Measurements from ENCODE around the gene DGKI.
"Not testable (repeated sequence)": the region's sequence is repeated elsewhere in the genome, so short reads cannot be mapped to it uniquely, and the experiment has no call there.

The DGKI gene

GRCh38 chr7:137831555-137831954 lies 15.2 kb downstream of the DGKI start:
- H3K4me1 ChIP-seq (ENCODE audit: control insufficient read depth, insufficient read depth, low read length); H3K27me3 ChIP-seq (ENCODE audit: control insufficient read depth, insufficient read depth, low read length); H3K36me3 ChIP-seq (ENCODE audit: control insufficient read depth, insufficient read depth, low read length); H3K4me3 ChIP-seq (ENCODE audit: low read depth, low read length); H3K9ac ChIP-seq (ENCODE audit: low read depth, low read length): not testable (repeated sequence)
- H3K9me3 ChIP-seq (ENCODE audit: control insufficient read depth, insufficient read depth, low read length) = peaks cover 12% of the 10 kb centered on the region

- Histone ChIP-seq H3K9me3 (ENCODE audit: control insufficient read depth, insufficient read depth, low read length) (peaks cover 12% of the 10 kb centered on the region), H3K36me3 (ENCODE audit: control insufficient read depth, insufficient read depth, low read length) (no peaks in the 10 kb centered on the region), H3K4me1 (ENCODE audit: control insufficient read depth, insufficient read depth, low read length) (no peaks in the 10 kb centered on the region), H3K27me3 (ENCODE audit: control insufficient read depth, insufficient read depth, low read length) (no peaks in the 10 kb centered on the region), H3K4me3 (ENCODE audit: low read depth, low read length) (no peak overlapping the region), H3K9ac (ENCODE audit: low read depth, low read length) (no peak overlapping the region)
These were observed 17.3 kb downstream of the DGKI start for GRCh38 chr7:137829337-137829992.

GRCh38 chr7:137828456-137828855 lies 18.3 kb downstream of the DGKI start:
- no peaks in the 10 kb centered on the region for H3K4me1 ChIP-seq (ENCODE audit: control insufficient read depth, insufficient read depth, low read length)
- no peak overlapping the region for H3K4me3 ChIP-seq (ENCODE audit: low read depth, low read length)
- H3K9ac ChIP-seq (ENCODE audit: low read depth, low read length) = no peak overlapping the region
- H3K9me3 ChIP-seq (ENCODE audit: control insufficient read depth, insufficient read depth, low read length) = peaks cover 12% of the 10 kb centered on the region
- H3K27me3 ChIP-seq (ENCODE audit: control insufficient read depth, insufficient read depth, low read length) = no peaks in the 10 kb centered on the region
- H3K36me3 ChIP-seq (ENCODE audit: control insufficient read depth, insufficient read depth, low read length) = no peaks in the 10 kb centered on the region

- peaks cover 11% of the 10 kb centered on the region for H3K4me1 ChIP-seq (ENCODE audit: control insufficient read depth, insufficient read depth, low read length)
- H3K9ac ChIP-seq (ENCODE audit: low read depth, low read length) = no peak overlapping the region
- H3K36me3 ChIP-seq (ENCODE audit: control insufficient read depth, insufficient read depth, low read length) = no peaks in the 10 kb centered on the region
- H3K27me3 ChIP-seq (ENCODE audit: control insufficient read depth, insufficient read depth, low read length) = no peaks in the 10 kb centered on the region
- no peak overlapping the region for H3K4me3 ChIP-seq (ENCODE audit: low read depth, low read length)
- no peaks in the 10 kb centered on the region for H3K9me3 ChIP-seq (ENCODE audit: control insufficient read depth, insufficient read depth, low read length)
These were observed 21.3 kb downstream of the DGKI start for GRCh38 chr7:137825489-137825888.

- H3K9ac ChIP-seq (ENCODE audit: low read depth, low read length) = peak overlapping the region; percentile 42
- peaks cover 20% of the 10 kb centered on the region for H3K4me1 ChIP-seq (ENCODE audit: control insufficient read depth, insufficient read depth, low read length)
- no peaks in the 10 kb centered on the region for H3K36me3 ChIP-seq (ENCODE audit: control insufficient read depth, insufficient read depth, low read length)
- H3K9me3 ChIP-seq (ENCODE audit: control insufficient read depth, insufficient read depth, low read length) = no peaks in the 10 kb centered on the region
- H3K4me3 ChIP-seq (ENCODE audit: low read depth, low read length) = peak overlapping the region; percentile 24
- no peaks in the 10 kb centered on the region for H3K27me3 ChIP-seq (ENCODE audit: control insufficient read depth, insufficient read depth, low read length)
These were observed 25.9 kb downstream of the DGKI start for GRCh38 chr7:137820677-137821420.

GRCh38 chr7:137820156-137820555 lies 26.6 kb downstream of the DGKI start:
- Histone ChIP-seq H3K4me1 (ENCODE audit: control insufficient read depth, insufficient read depth, low read length) (peaks cover 20% of the 10 kb centered on the region), H3K36me3 (ENCODE audit: control insufficient read depth, insufficient read depth, low read length) (no peaks in the 10 kb centered on the region), H3K9me3 (ENCODE audit: control insufficient read depth, insufficient read depth, low read length) (no peaks in the 10 kb centered on the region), H3K9ac (ENCODE audit: low read depth, low read length) (peak overlapping the region; percentile 42), H3K4me3 (ENCODE audit: low read depth, low read length) (peak overlapping the region; percentile 9), H3K27me3 (ENCODE audit: control insufficient read depth, insufficient read depth, low read length) (no peaks in the 10 kb centered on the region)

- Histone ChIP-seq H3K9ac (ENCODE audit: low read depth, low read length) (no peak overlapping the region), H3K36me3 (ENCODE audit: control insufficient read depth, insufficient read depth, low read length) (no peaks in the 10 kb centered on the region), H3K9me3 (ENCODE audit: control insufficient read depth, insufficient read depth, low read length) (no peaks in the 10 kb centered on the region), H3K27me3 (ENCODE audit: control insufficient read depth, insufficient read depth, low read length) (no peaks in the 10 kb centered on the region), H3K4me3 (ENCODE audit: low read depth, low read length) (no peak overlapping the region), H3K4me1 (ENCODE audit: control insufficient read depth, insufficient read depth, low read length) (peaks cover 20% of the 10 kb centered on the region)
These were observed 28.7 kb downstream of the DGKI start for GRCh38 chr7:137818036-137818435.

- H3K9me3 ChIP-seq (ENCODE audit: control insufficient read depth, insufficient read depth, low read length) = no peaks in the 10 kb centered on the region
- H3K36me3 ChIP-seq (ENCODE audit: control insufficient read depth, insufficient read depth, low read length) = no peaks in the 10 kb centered on the region
- no peak overlapping the region for H3K4me3 ChIP-seq (ENCODE audit: low read depth, low read length)
- peaks cover 20% of the 10 kb centered on the region for H3K4me1 ChIP-seq (ENCODE audit: control insufficient read depth, insufficient read depth, low read length)
- no peak overlapping the region for H3K9ac ChIP-seq (ENCODE audit: low read depth, low read length)
- H3K27me3 ChIP-seq (ENCODE audit: control insufficient read depth, insufficient read depth, low read length) = no peaks in the 10 kb centered on the region
These were observed 30.0 kb downstream of the DGKI start for GRCh38 chr7:137816696-137817320.

- H3K36me3 ChIP-seq (ENCODE audit: control insufficient read depth, insufficient read depth, low read length) = no peaks in the 10 kb centered on the region
- H3K9ac ChIP-seq (ENCODE audit: low read depth, low read length) = no peak overlapping the region
- no peaks in the 10 kb centered on the region for H3K4me1 ChIP-seq (ENCODE audit: control insufficient read depth, insufficient read depth, low read length)
- no peaks in the 10 kb centered on the region for H3K9me3 ChIP-seq (ENCODE audit: control insufficient read depth, insufficient read depth, low read length)
- H3K27me3 ChIP-seq (ENCODE audit: control insufficient read depth, insufficient read depth, low read length) = no peaks in the 10 kb centered on the region
- no peak overlapping the region for H3K4me3 ChIP-seq (ENCODE audit: low read depth, low read length)
These were observed 33.2 kb downstream of the DGKI start for GRCh38 chr7:137813541-137813940.

GRCh38 chr7:137810248-137810647 lies 36.5 kb downstream of the DGKI start:
- Histone ChIP-seq H3K36me3 (ENCODE audit: control insufficient read depth, insufficient read depth, low read length) (no peaks in the 10 kb centered on the region), H3K9me3 (ENCODE audit: control insufficient read depth, insufficient read depth, low read length) (no peaks in the 10 kb centered on the region), H3K27me3 (ENCODE audit: control insufficient read depth, insufficient read depth, low read length) (no peaks in the 10 kb centered on the region), H3K9ac (ENCODE audit: low read depth, low read length) (no peak overlapping the region), H3K4me1 (ENCODE audit: control insufficient read depth, insufficient read depth, low read length) (peaks cover 10% of the 10 kb centered on the region), H3K4me3 (ENCODE audit: low read depth, low read length) (no peak overlapping the region)

GRCh38 chr7:137804836-137805235 lies 41.9 kb downstream of the DGKI start:
- Histone ChIP-seq H3K9ac (ENCODE audit: low read depth, low read length) (no peak overlapping the region), H3K4me3 (ENCODE audit: low read depth, low read length) (no peak overlapping the region), H3K27me3 (ENCODE audit: control insufficient read depth, insufficient read depth, low read length) (no peaks in the 10 kb centered on the region), H3K36me3 (ENCODE audit: control insufficient read depth, insufficient read depth, low read length) (no peaks in the 10 kb centered on the region), H3K9me3 (ENCODE audit: control insufficient read depth, insufficient read depth, low read length) (no peaks in the 10 kb centered on the region), H3K4me1 (ENCODE audit: control insufficient read depth, insufficient read depth, low read length) (peaks cover 20% of the 10 kb centered on the region)

GRCh38 chr7:137801491-137801890 lies 45.3 kb downstream of the DGKI start:
- Histone ChIP-seq H3K4me3 (ENCODE audit: low read depth, low read length) (no peak overlapping the region), H3K36me3 (ENCODE audit: control insufficient read depth, insufficient read depth, low read length) (no peaks in the 10 kb centered on the region), H3K9me3 (ENCODE audit: control insufficient read depth, insufficient read depth, low read length) (no peaks in the 10 kb centered on the region), H3K9ac (ENCODE audit: low read depth, low read length) (no peak overlapping the region), H3K4me1 (ENCODE audit: control insufficient read depth, insufficient read depth, low read length) (peaks cover 18% of the 10 kb centered on the region), H3K27me3 (ENCODE audit: control insufficient read depth, insufficient read depth, low read length) (no peaks in the 10 kb centered on the region)

Measured in iPS-15b (cell line).